Lower leg skin (tissue), 3 donors: ENCODE measurements around the gene DTX3.

Experiments used
- CTCF ChIP-seq, 3 donors: fragments of 450-650 bp; IDR thresholded peaks; one replicate each; pipeline ENCODE4 v1.5.1; 2016; ENCODE audit warnings: antibody characterized with exemption in 3 of 3, mild to moderate bottlenecking in 3 of 3, moderate library complexity in 2 of 3
- POLR2A ChIP-seq, 2 donors: fragments of 450-650 bp; IDR thresholded peaks; one replicate each; pipeline ENCODE4 v1.6.1; 2016 to 2017; ENCODE audit warnings: antibody characterized with exemption in 2 of 2, mild to moderate bottlenecking in 1 of 2, moderate library complexity in 1 of 2

- TF ChIP-seq CTCF (IDR thresholded peaks at IDR 0.05) (no peak), POLR2A (IDR thresholded peaks at IDR 0.05) (no peak)
Measured at GRCh38 chr12:57626921-57627445, 22.4 kb downstream of the DTX3 start.
